GM13976 (cell line): ENCODE measurements around the gene KIAA1586.
"Not testable (repeated sequence)": the region's sequence is repeated elsewhere in the genome, so short reads cannot be mapped to it uniquely, and the experiment has no call there.

Experiments
- DNase-seq: peaks from one replicate; pipeline ENCODE4 v3.0.0; 2012; ENCODE audit warnings: low spot score
- CTCF ChIP-seq: IDR thresholded peaks from 2 replicates; pipeline ENCODE4 v1.5.1; 2012; ENCODE audit warnings: borderline replicate concordance, mild to moderate bottlenecking; ENCODE audit not compliant: insufficient read depth; ENCODE audit errors: extremely low read depth, missing control alignments, control extremely low read depth
- in situ Hi-C: fragments of 300-500 bp; cut with MboI; formaldehyde crosslinking; loops from one replicate; pipeline ENCODE4 v1.12.0; 2022; ENCODE audit warnings: low sequenced_read_pairs, mixed read lengths, inconsistent platforms; ENCODE audit not compliant: unreplicated experiment

The KIAA1586 gene

GRCh38 chr6:57046332-57047256 is at the start of gene KIAA1586:
TSS of gene KIAA1586 (plus strand) at chr6:57046693. CDS start at chr6:57046756, 63 bp downstream.
- in situ Hi-C loops = loop anchor here (25.0 kb wide), 1 partner anchor 266 kb away; the partner anchor contains the start of gene PRIM2

GRCh38 chr6:56999049-56999448 is 47.4 kb upstream of the KIAA1586 start:
- in situ Hi-C loops = no loop called here
- TF ChIP-seq CTCF = no peak
- DNase-seq = no peak

More at GRCh38 chr6:57046332-57047256, at the start of gene KIAA1586:
- DNase-seq = peak; percentile 90

- not testable (repeated sequence) for DNase-seq
- in situ Hi-C loops = loop anchor here (25.0 kb wide), 1 partner anchor 87 kb away; no protein-coding TSS in a partner anchor
These were observed 46.7 kb upstream of the KIAA1586 start for GRCh38 chr6:56999748-57000147.

- in situ Hi-C loops = loop anchor here (25.0 kb wide), 1 partner anchor 90 kb away; no protein-coding TSS in a partner anchor
- DNase-seq = no peak
- no peak for TF ChIP-seq CTCF
These were observed 44.3 kb upstream of the KIAA1586 start for GRCh38 chr6:57002197-57002596.

- in situ Hi-C loops = loop anchor here (25.0 kb wide), 1 partner anchor 92 kb away; no protein-coding TSS in a partner anchor
- no peak for TF ChIP-seq CTCF
- DNase-seq = no peak
These were observed 42.2 kb upstream of the KIAA1586 start for GRCh38 chr6:57004292-57004691.

GRCh38 chr6:57006101-57006500 is 40.4 kb upstream of the KIAA1586 start:
- no peak for TF ChIP-seq CTCF
- DNase-seq = no peak
- in situ Hi-C loops = loop anchor here (25.0 kb wide), 1 partner anchor 94 kb away; no protein-coding TSS in a partner anchor

GRCh38 chr6:57008069-57008468 is 38.4 kb upstream of the KIAA1586 start:
- in situ Hi-C loops = loop anchor here (25.0 kb wide), 1 partner anchor 96 kb away; no protein-coding TSS in a partner anchor

GRCh38 chr6:57013521-57013926 is 33.0 kb upstream of the KIAA1586 start:
- no peak for TF ChIP-seq CTCF
- no peak for DNase-seq
- in situ Hi-C loops = loop anchor here (25.0 kb wide), 1 partner anchor 101 kb away; no protein-coding TSS in a partner anchor

More at GRCh38 chr6:57008069-57008468, 38.4 kb upstream of the KIAA1586 start:
- not testable (repeated sequence) for DNase-seq
